HT1080 (cell line): ENCODE results near the gene TWNK. TPM values are rescaled to one million over a fixed set of nuclear protein-coding genes. Genes with fewer than 3 reads are reported as not detected.

Experiments used
- DNase-seq: peaks from one replicate; pipeline ENCODE4 v3.0.0-alpha.2; 2015; ENCODE audit warnings: low read depth
- total RNA-seq: library from RNA; depleted of rRNA; stranded (reverse); fragments of >200 nt; shearing (Covaris generic); gene quantifications from 2 replicates; pipeline ENCODE4 v1.2.3, GENCODE V29; 2014

TWNK gene
- total RNA-seq, 1 experiment from 2014 or later, result 35.9 TPM

DNA sequence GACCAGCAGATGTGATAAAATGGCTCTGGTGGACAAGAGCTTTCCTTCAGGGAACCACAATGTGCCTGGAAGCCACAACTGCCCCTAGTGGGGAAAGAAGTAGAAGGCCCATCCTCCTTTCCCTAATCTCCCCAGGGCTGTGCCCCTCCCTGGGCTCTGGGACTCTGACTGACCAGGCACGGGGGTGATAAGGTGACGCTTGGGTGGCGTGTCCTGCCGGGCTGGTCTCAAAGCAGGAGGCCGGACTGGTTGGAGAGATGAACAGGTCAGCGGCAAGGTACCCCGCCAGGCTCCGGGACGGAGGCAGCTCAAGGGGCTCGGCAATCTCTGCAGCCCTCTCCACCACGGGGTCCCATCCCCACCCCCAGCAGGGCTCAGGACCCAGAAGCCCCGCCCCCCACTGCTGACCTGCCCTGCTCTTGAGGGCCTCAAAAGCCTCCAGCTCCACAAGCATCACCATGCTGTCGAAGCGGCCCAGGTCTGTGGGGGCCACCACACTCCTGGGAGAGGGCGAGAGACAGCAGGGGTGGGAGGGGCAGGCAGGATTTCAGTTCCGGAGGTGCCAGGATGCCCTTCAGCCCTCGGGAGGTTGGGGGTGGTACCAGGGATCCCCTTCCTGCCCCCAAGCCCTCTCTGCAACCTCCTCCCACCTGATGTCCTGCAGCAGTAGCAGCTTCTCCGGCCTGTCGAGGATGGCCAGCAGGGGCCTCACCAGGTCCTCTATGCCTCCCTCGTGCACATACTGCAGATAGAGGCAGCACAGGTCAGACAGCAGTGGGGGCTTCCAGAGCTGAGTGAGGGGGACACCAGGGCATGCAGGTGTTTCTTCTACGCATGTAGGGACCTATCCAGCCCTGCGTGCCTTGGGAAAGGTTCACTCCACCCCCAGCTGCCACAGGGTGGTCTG lies 24.4 kb downstream of the TWNK start:
- DNase-seq, result no peak

DNA sequence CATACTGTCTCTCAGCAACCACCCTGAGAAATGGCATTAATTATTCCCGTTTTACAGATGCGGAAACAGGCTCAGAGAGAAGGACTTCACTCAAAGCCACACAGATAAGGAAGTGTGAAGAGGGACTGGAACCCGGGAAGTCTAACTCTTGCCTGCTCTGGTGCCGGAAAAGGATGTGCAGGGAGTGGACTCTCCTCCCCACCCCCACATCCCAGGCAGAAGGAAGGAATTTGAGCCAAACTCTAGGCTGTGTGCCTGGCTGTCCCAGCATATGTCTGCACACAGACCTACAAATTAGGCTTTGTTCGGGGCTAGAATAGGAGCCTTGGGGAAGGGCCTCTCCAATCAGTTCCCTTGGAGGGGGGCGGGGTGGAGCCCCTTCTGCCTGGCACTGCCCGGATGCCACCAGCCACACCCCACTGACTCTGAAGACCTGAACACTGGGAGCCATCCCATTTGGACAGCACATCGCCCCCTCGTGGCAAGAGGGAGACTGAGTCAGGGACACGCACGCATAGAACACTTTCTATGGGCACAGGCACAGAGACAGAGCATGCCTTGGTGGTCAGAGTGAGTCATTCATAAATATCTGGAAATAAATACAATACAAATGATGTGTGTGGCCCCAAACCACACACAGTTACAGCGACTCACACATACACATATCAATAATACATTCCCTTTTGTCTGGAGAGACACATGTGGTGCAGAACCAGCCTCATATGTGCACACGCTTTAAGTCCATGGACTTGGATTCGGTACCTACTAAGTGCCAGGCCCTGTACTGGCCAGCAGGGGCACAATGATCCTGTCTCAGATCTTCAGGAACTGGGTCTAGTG lies 25.4 kb downstream of the TWNK start:
- DNase-seq, result peak; percentile 96

DNA sequence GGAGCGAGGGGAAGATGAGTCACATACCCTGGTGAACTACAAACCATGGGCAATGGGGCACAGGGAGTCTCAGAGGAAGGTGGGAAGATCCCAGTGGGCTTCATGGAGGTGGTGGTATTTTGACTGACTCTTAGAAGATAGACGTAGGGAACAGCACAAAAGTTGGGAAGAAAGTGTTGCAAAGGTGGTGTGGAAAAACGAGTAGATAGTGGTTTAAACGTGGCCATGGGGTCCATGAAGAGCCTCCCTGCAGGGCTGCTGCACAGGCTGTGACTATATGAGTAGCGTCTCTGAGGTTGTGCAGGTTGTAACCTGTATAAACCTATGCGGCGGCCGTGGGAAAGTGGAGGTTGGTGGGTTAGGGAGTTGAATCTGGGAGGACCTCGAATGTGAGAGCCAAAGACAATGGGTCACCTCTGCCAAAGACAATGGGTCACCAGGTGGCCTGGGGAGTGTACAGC lies 26.1 kb downstream of the TWNK start:
- no peak for DNase-seq

DNA sequence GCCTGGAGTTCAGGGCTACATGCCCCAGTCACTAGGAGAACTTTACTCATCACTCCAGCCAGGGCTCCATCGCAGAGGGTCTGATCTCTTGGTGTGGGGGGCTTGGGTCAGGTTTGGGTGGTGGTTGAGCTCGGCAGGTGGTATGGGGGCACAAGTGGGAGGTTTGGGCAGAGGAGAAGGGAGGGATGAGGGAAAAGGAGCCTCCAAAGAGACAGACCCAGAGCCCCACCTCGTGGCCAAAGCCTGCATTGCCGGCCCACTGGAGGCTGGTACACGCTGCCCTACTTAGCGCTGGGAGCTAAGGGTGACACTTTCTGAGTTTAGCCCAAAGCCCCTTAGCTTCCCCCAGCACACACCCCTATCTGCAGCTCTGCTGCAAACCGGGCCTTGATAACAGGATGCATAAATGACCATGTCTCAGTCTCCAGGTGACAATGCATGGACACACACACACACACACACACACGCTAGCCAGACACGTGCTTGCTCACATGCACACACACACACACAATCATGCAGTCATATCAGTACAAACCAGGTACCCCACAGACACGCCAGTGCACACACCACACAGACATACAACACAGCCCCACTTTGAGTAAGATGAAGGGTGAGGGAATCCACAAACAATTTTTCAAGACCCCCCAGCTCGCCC lies 27.0 kb downstream of the TWNK start:
- DNase-seq, result peak; percentile 74

DNA sequence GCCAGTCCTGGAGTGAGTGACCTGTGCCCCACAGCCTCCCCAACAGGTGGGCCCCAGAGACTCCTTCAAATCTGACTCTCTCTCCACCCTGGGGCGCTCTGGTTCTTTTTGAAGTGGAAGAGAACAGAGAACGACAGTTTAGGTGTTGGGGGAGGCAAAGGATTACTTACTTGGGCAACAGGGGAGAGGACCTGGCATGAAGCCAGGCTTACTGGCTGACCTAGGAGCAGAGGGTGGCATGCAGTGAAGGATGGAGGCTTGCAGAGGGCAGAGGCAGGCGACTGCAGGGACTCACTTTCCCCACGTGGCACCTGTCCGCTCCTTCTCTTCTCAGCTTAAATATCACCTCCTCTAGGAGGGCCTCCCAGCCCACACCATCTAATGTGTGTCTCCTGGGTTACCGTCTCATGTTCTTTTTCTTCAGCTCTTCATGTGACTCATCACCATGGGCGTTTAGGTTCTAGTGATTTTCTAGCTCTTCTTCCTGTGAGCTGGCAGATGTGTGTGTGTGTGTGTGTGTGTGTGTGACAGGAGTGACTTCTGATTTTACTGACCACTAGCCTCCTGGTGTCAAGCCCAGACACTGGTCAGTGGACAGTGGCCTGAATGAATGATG lies 27.7 kb downstream of the TWNK start:
- peak; percentile 97 for DNase-seq

DNA sequence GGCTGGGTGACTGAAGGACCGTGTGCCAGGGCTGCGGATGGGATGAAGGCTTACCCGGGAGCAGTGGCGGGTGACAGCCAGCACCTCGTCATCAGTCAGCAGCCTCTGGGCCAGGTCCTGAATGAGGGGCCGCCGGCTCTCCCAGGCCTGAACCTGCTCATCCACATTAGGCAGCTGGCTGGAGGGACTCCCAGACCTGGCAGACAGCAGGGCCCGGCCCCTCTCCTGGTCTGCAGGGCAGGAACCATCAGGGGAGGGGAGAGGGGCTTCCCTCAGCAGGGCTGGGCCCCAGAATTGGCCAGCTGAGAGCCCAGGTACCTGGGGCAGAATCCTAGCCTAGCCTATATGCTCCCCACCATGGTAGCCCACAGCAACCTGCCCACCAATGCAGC lies 28.2 kb downstream of the TWNK start:
- no peak for DNase-seq

DNA sequence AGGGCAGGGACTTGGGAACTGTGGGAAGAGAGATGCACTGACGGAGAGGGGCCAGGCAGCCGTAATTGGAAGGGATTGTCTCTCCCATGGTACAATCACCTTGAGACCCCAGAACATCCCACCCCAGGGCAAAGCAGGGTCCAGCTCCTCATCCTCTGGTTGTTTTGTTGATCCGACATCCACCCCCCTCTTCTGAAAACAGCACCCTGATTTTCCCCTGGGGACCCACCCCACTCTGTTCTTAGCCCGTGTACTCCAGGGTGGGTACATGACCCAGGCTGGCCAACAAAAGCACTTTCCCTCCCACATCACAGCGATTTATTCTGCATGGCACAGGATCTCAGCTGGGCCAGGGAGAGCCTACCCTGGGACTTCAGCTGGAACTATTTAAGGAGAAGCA lies 29.5 kb downstream of the TWNK start:
- no peak for DNase-seq

DNA sequence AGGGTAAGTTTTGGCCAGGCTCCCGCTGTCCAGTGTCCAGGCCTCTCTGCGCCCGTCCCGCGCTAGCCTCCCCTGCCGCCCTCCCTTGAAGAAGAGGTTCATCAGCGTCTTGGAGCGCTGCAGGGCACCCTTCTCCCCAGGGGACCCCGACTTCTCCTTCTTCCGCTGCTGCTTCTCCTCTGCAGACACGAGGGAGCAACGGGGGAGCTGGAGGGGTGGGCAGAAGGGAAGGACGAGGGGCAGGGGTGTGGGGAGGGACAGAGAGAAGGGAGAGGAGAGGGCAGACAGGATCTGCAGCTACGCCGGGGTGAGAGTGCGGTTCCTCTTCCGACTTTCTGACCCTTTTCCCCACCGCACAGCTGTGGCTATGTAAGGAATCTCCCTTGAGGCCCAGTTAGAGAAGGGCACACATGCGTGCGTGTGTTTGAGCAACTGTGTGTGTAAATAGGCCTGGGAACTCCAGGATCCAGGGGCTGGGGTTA lies 30.8 kb downstream of the TWNK start:
- no peak for DNase-seq

DNA sequence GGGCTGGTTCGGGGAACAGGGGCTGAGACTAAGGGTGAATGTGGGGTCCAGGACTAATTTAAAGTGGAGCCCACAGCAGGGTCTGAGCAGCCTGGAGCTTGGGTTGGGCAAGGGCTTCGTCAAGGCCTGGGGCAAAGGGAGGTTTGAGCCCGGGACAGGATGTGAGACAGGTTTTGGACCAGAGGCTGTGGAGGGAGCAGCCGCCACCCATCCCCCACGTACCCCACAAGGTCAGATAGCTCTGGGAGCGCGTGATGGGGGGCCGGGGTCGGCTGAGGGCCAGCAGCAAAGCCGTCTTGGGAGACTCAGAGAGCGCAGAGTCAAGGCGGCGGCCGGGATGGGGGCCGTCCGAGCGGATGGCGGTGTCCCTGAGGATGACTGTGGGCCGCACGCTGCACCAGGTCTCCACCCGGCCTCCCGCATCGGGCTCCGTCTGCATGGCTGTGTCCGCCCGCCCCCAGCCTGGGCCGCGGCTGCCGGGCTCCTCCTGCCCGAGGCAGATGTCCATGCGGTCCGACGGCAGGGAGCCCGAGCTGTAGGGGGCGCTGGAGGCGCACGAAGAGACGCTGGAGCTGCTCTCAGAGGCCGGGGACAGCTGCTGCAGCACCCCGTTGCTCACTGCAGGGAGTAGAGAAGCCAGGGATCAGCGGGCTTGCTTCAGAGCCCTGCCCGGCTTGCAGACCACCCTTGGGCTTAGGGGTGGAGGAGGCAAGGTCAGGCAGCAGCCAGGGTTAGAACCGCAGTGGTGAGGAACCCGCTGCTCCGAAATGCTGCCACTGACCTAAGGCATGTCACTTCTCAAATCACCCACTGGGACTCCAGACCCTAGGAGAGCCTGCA lies 31.5 kb downstream of the TWNK start:
- peak; percentile 75 for DNase-seq

DNA sequence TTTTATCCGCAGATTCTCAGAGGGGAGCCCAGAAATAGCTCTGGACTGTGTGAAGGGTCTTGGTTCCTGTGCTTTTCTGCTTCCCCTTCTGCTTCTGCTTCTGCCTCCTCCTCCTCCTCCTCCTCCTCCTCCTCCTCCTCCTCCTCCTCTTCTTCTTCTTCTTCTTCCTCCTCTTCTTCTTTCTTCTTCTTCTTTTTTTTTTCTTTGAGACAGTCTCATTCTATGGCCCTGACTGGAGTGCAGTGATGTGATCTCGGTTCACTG lies 32.0 kb downstream of the TWNK start:
- no peak for DNase-seq

DNA sequence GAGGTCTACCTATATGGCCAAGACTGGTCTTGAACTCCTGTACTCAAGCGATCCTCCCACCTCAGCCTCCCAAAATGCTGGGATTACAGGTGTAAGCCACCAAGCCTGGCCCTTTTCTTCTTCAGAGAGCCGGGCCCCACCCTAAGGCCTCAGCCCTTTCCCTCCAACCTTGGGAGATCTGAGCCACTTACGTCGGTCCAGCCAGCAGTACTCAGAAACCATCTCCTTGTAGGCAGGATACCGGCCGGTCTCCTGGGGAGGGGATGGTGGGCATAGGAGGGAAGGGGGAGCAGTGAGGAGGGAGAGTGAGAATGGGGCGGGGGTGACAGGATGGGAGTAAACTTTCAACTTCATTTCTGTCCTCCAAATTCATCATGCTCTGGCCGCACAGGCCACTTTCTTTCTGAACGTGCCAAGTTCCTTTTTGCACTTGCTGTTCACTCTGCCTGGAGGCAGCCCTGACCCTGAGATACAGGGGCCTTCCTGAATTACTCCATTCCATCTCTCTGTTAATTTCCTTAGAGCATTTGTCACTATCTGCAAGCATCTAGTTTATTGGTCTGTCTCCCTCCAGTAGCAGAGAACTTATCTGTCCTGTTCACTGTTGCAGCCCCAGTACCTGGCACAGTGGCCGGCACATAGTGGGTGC lies 33.2 kb downstream of the TWNK start:
- no peak for DNase-seq

DNA sequence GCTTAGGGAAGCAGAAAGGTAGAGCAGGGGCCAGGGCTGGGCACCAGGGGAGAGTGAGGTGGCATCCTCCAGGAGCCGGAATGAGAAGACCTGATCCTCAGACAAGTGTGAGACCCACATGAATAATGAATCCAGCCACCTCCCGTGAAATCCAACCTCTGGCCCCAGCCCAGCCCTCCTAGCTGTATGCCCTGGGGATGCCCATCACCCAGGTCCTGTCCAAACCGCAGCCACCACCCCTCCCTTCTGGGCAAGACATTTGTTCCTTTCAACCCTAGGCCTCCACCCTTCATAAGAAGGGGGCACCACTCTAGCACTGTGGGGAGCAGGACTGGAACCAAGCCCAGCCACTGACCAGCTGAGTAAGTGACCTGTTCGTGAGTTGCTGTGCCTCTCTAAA lies 33.9 kb downstream of the TWNK start:
- no peak for DNase-seq

DNA sequence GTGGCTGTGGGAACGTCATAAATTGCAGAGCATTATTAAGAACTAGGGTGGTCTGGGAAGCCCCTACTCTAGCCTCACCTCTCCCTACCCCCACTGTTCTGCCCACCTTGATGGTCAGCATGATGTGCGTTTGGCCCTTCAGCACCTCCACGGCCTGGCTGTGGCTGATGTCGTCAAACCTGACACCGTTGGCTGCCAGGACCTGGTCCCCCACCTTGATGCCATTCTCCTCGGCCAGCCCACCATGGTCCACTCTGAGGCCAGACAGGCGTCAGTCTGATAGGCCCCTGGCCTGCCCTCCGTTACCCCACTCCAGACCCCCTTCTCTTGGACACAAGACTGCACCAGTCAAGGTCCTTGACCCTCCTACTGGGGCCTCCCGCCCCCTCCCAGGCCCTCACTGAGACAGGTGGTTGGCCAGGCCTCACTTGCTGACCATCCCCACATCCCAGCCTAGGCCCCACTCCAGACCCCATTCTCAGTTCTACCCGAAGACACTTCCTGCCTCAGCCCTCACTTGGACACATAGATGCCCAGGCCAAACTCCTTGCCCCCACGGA lies 34.4 kb downstream of the TWNK start:
- no peak for DNase-seq

DNA sequence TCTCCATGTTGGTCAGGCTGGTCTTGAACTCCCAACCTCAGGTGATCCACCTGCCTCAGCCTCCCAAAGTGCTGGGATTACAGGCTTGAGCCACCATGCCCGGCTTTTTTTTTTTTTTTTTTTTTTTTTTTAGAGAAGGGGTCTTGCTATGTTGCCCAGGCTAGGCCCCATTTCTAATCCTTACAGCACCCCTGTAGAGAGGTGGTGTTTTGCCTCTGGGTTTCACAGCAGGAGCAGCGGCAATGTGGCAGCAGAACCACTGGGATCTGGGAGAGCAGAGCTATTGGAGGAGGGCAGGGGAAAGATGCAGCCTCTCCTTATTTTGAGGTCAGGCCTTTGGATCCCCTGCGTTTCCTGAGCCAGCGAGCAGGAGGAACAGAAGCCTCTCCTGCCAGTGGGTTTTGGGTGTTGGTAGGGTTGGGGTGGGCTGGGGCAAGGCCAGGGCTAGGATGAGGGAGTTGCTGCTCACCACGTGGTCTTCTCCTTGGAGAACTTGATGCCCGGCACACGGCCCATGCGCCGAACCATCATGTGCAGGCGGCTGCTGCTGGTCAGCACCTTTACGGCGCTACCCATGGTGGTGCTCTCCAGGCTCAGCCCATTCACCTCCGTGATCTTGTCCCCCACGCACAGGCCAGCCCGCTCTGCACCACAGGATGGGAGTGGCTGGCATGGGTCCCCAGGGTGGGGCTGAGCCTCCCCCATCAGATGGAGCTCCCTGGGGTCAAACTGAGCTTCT lies 35.8 kb downstream of the TWNK start:
- no peak for DNase-seq

DNA sequence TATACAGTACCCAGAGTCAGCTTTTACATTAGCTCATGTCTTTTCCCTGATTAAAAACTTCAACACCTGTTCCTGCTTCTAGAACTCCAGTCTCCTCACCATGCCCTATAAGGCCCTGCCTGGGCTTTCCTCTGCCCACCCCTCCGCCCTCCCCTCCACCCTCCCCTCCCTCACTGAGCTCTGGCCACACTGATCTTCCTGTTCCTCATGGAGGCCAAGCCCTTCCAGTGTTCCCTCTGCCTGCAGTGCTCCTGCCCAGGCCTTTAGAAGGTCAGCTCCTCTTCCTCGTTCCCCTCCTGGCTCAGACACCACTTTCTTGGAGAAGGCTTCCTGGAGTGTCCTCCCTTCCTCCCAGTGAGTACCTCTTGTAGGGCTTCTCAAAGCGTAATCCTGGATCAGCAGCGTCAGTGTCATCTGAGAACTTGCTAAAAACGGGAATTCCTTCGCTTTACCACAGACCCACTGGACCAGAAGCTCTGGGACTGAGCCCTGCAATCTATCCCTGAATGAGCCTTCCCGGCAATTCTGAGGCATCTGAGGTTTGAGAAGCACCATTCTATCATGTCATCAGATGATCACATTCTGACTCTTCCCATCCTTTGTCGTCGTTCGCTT lies 39.9 kb downstream of the TWNK start:
- no peak for DNase-seq

DNA sequence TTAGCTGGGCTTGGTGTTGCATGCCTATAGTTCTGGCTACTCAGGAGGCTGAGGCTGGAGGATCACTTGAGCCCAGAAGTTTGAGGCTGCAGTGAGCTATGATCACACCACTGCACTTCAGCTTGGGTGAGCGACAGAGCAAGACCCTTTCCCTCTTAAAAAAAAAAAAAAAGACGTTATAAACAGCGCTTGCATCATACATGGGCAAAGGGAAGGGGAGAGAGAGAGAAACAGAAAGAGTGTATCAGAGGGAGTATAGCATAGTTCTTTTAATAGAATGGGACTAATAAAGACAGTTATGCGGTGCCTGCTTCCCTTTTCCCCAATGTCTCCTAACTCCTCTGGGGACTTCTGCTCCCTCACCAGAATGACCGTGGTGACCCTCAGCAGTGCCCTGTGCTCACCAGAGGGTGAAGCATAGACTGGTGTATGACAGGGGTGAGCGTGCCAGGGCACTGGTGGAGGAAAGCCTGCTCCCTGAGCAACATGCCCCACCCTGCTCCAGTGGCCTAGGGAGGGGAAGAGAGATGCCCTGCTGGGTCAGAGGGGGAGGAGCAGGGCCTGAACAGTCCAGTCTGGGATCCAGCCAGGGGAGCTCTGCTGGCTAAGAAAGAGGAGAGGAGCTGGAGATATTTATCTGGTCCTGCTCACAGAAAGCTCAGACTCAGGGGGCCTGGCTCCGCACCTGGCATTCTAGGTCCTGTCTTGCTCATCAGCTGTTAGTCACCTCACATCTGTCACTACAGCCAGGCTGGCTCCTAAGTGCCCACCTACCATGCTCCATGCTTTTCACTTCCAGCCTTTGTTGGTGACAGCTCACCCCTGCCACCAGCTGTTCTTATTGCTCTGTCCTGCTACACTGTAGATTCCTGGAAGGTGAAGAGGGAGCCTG lies 41.3 kb downstream of the TWNK start:
- DNase-seq, result no peak

DNA sequence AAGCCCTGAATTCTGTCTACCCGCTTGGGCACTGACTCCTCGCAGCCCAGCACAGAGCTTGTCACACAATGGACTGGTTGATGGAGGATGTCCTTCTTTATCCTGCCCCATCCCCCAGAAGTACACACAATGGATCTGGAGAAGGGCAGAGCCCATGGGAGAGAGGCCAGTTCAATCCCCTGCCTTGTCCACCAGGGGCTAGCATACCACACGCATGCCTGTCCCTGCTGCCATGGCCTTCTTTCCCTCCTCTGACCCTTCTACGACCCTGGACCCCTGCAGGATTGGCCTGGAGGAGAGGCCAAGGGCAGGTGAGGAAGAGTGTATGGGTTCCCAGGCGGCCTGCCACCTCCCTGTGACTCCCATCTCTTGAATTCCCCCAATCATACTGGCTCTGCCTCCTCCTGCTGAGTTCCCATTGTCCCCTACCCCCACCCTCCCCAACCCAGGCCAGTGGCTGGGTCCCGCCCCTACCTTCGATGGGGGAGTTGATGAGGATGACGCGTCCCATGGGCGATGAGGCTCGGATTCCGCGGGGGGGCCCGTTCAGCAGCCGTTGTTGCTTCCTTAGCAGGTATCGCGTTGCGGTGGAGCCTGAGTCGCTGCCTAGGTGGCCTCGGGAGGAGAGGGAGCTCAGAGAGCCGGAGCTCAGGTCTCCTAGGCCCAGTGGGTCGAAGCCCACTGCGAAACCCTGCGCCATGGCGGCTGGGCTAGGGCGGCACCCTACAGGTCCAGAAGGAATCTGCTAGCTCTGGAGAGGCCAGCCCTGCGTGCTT lies 42.4 kb downstream of the TWNK start:
- no peak for DNase-seq
